GM19043 (cell line): ENCODE results near the gene C5orf52.

Source experiments
- ATAC-seq: cut with Tn5 transposase; IDR thresholded peaks from one replicate; pipeline ENCODE4 v1.9.1; 2021; ENCODE audit warnings: low read depth; ENCODE audit not compliant: unreplicated experiment

C5orf52 gene

GRCh38 chr5:157670662-157671591, at the start of gene C5orf52:
Gene C5orf52 (plus strand): TSS chr5:157671533. CDS start chr5:157671615, 82 bp downstream.
- peak; percentile 50 for ATAC-seq

DNA sequence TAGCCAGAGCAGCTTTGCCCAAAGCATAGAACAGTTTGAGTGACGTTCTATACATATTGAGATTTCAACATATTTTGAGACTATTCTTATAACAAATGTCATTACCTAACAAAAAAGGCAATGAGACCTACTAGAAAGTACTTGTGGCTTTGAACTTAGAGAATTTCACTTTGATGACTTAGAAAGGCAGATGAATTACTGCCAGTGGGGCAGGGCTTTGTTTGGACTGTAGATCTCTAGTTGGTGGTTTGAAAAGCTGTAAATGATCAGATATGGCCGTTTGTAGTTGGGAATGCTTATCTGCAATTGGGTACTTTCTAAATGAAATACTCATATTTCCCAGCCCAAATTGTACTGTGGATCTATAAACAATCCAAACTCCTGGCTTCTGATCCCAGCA, 47.2 kb upstream of the C5orf52 start:
- no peak for ATAC-seq

GRCh38 chr5:157626831-157627230, 44.5 kb upstream of the C5orf52 start:
- ATAC-seq: no peak

GRCh38 chr5:157630341-157630740, 41.0 kb upstream of the C5orf52 start:
- no peak for ATAC-seq

GRCh38 chr5:157640406-157641066, 30.8 kb upstream of the C5orf52 start:
- ATAC-seq: no peak

GRCh38 chr5:157648275-157648990, 22.9 kb upstream of the C5orf52 start:
- ATAC-seq: no peak

GRCh38 chr5:157649101-157649500, 22.2 kb upstream of the C5orf52 start:
- no peak for ATAC-seq

- no peak for ATAC-seq
Measured at GRCh38 chr5:157650991-157651611, 20.2 kb upstream of the C5orf52 start.

GRCh38 chr5:157651623-157652376, 19.5 kb upstream of the C5orf52 start:
- ATAC-seq: peak; percentile 91

DNA sequence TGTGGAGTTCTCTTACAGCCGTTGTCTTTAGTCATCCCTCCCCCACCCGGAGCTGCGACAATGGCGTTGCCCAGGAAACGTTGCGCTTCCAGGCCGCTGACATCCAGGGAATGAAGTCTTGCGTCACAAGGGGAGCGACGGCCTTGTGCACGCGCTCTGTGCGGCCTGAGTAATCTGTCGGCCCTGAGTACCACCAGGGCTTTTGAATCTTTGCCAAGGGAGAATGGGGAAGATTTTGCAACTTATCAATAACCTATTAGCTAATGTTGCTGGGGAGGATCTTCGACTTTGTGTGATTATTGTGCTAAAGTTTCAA, 19.0 kb upstream of the C5orf52 start, which contains the start of gene SOX30:
Gene SOX30, minus strand, starts transcription at position 62 of the 316 bp plus-strand sequence. CDS start 360 bp downstream, outside the sequence.
- ATAC-seq: no peak

DNA sequence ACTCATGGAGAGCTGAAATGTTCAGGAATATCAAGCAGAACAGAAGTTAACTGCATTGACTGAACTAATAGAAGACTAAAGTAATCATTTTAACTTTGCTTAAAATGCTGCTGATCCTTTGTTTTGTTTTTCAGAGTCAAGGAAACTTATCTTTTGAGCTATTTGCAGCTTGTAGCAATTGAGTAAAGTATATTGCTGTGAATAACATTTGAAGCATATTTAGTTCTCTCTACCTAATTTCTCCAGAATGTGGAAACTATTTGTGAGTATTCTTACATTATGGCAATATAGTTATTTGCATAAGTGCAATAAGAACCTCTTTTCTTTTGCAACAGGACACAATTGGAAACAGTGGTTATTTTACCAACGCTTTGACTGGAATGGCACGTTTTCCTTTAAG, 13.8 kb upstream of the C5orf52 start:
- no peak for ATAC-seq

DNA sequence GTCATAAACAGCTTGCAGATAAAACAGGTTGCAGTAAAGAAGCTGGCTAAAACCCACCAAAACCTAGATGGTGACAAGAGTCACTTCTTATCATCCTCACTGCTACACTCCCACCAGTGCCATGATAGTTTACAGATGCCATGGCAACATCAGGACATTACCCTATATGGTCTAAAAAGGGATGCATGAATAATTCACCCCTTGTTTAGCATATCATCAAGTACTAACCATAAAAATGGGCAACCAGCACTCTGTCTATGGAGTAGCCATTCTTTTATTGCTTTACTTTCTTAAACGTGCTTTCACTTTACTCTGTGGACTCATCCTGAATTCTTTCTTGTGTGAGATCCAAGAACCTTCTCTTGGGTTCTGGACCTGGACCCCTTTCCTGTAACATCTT, 12.4 kb upstream of the C5orf52 start:
- ATAC-seq: no peak

- no peak for ATAC-seq
Measured at GRCh38 chr5:157659868-157660660, 11.3 kb upstream of the C5orf52 start.

GRCh38 chr5:157665467-157666070, 5.8 kb upstream of the C5orf52 start:
- ATAC-seq: no peak

DNA sequence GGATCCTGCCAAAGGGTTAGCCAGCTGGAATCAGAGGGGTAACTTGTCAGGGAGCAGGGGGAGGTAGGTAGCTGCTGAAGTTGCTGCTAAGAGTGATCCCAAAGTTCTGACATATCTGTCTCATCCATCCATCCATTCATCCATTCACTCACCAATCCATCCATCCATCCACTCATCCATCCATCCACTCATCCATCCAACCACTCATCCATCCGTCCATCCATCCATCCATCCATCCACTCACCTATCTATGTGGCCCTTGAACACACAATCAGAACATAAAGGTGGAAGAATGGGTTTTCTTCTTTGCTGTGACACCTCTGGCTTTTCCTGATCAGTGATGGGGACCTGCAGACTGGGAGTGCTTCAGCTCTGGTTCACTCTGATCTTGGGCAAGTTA, 3.0 kb upstream of the C5orf52 start:
- ATAC-seq: no peak

DNA sequence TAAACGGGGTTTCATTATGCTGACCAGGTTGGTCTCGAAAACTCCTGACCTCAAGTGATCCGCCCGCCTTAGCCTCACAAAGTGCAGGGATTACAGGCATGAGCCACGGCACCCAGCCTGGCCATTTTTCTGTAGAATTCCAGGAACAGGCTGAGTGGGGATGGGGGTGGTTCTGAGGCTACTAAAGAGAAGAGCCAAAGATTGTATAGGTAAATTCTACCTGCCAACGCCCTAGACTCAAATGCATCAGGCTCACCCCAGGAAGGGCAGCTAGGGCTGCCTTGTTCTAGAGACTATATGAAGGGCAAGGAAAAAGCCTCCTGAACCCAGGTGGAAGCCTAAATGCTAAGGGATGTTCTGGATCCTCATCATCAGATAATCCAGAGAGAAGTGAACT, 1.6 kb upstream of the C5orf52 start:
- ATAC-seq: no peak

- ATAC-seq: no peak
Measured at GRCh38 chr5:157671592-157672330, 428 bp downstream of the C5orf52 start.

GRCh38 chr5:157672976-157673375, 1.6 kb downstream of the C5orf52 start:
- no peak for ATAC-seq
